ENCODE measurements around the gene SHD. TPM values are rescaled to one million over a fixed set of nuclear protein-coding genes. Genes with fewer than 3 reads are reported as not detected.
"Not testable (repeated sequence)": the region's sequence is repeated elsewhere in the genome, so short reads cannot be mapped to it uniquely, and the experiment has no call there.

The SHD gene
- total RNA-seq, 1 donor from 2014 or later = not detected

DNA sequence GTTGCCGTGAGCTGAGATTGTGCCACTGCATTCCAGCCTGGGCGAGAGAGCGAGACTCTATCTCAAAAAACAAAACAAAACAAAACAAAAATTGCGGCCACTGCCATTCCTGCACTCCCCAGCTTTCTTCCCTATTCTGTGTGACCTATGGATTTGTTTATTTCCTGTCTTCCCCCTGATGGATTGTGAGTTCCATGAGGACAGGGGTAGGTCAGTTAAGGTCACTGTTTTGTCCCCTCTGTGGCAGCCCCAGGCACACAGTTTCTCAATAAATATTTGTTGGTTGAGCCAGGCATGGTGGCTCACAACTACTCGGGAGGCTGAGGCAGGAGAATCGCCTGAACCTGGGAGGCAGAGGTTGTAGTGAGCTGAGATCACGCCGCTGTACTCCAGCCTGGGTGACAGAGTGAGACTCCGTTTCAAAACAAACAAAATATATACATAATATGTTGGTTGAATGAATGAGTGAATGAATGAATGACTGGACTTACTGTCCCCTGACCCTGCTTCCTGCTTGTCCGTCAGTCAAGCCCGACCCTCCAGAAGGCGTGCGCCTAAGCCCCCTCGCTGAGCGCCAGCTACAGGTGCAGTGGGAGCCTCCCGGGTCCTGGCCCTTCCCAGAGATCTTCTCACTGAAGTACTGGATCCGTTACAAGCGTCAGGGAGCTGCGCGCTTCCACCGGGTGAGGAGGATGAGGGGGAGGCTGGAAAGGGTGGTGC is 44.8 kb upstream of the SHD start:
- Histone ChIP-seq H3K36me3 (no peaks in the 10 kb centered on the region), H3K9me3 (no peaks in the 10 kb centered on the region), H3K27ac (no peak overlapping the region), H3K4me3 (no peak overlapping the region), H3K27me3 (peaks cover 38% of the 10 kb centered on the region), H3K4me1 (peaks cover under 1% of the 10 kb centered on the region)
- DNase-seq = no peak
- no peak for ATAC-seq
- intact Hi-C loops (cut with DNase I) = no loop called here
- TF ChIP-seq, protein P1, sequence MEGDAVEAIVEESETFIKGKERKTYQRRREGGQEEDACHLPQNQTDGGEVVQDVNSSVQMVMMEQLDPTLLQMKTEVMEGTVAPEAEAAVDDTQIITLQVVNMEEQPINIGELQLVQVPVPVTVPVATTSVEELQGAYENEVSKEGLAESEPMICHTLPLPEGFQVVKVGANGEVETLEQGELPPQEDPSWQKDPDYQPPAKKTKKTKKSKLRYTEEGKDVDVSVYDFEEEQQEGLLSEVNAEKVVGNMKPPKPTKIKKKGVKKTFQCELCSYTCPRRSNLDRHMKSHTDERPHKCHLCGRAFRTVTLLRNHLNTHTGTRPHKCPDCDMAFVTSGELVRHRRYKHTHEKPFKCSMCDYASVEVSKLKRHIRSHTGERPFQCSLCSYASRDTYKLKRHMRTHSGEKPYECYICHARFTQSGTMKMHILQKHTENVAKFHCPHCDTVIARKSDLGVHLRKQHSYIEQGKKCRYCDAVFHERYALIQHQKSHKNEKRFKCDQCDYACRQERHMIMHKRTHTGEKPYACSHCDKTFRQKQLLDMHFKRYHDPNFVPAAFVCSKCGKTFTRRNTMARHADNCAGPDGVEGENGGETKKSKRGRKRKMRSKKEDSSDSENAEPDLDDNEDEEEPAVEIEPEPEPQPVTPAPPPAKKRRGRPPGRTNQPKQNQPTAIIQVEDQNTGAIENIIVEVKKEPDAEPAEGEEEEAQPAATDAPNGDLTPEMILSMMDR (IDR thresholded peaks at IDR 0.05) = no peak

DNA sequence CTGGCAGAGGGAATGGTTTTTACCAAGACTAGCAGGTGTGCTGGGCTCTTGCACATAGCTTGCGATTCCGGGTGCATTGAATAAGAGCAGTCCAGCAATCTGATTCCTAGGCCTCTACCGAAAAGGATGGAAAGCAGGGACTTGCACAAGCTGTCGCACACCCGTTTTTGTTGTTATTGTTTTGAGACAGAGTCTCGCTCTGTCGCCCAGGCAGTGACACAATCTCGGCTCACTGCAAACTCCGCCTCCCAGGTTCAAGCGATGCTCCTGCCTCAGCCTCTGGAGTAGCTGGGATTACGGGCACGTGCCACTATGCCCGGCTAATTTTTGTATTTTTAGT is 44.2 kb upstream of the SHD start:
- intact Hi-C loops (cut with DNase I) = no loop called here

DNA sequence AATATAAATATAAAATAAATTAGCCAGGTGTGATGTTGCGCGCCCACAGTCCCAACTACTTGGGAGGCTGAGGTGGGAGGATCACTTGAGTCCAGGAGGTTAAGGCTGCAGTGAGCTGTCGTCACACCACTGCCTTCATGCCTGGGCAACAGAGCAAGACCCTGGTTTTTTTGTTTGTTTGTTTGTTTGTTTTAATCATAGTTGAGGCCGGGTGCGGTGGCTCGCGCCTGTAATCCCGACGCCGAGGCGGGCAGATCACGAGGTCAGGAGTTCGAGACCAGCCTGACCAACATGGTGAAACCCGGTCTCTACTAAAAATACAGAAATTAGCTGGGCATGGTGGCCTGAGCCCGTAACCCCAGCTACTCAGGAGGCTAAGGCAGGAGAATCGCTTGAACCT is 41.6 kb upstream of the SHD start:
- DNase-seq; intact Hi-C loops (cut with DNase I); H3K36me3 ChIP-seq: not testable (repeated sequence)

More for the DNA sequence above, 44.2 kb upstream of the SHD start:
- Histone ChIP-seq H3K4me3 (no peak overlapping the region), H3K4me1 (no peaks in the 10 kb centered on the region), H3K27ac (no peak overlapping the region), H3K36me3 (no peaks in the 10 kb centered on the region), H3K27me3 (peaks cover 33% of the 10 kb centered on the region), H3K9me3 (no peaks in the 10 kb centered on the region)
- ATAC-seq = no peak
- no peak for DNase-seq
- TF ChIP-seq, protein P1 (IDR thresholded peaks at IDR 0.05) = no peak

DNA sequence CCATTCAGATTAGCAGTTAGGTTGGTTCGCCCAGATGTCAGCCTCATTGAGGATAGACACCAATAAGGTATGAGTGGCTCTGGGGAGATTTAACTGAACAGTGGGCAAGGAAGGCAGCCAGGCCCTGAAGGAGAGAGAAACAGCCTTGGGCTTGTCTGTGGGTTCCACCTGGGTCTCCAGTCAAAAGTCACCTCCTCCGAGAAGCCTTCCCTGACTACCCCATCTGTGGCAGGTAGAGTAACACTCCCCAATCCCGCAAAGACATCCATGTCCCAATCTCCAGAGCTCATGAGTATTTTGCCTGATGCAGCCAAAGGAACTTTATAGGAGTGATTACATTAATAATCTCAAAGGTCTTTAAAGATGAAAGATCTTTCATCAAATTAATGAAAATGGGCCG is 40.2 kb upstream of the SHD start:
- DNase-seq (no peak), ATAC-seq (no peak)
- no peaks in the 10 kb centered on the region for H3K4me1 ChIP-seq
- H3K27ac ChIP-seq = no peak overlapping the region
- H3K27me3 ChIP-seq = peaks cover 7% of the 10 kb centered on the region
- H3K9me3 ChIP-seq = peaks cover 7% of the 10 kb centered on the region
- intact Hi-C loops (cut with DNase I) = no loop called here
- H3K4me3 ChIP-seq = no peak overlapping the region
- TF ChIP-seq, protein P1 (IDR thresholded peaks at IDR 0.05) = no peak
- no peaks in the 10 kb centered on the region for H3K36me3 ChIP-seq

More for the DNA sequence above, 41.6 kb upstream of the SHD start:
- peaks cover 18% of the 10 kb centered on the region for H3K27me3 ChIP-seq
- not testable (repeated sequence) for H3K9me3 ChIP-seq, H3K4me3 ChIP-seq, H3K27ac ChIP-seq, H3K4me1 ChIP-seq, ATAC-seq

DNA sequence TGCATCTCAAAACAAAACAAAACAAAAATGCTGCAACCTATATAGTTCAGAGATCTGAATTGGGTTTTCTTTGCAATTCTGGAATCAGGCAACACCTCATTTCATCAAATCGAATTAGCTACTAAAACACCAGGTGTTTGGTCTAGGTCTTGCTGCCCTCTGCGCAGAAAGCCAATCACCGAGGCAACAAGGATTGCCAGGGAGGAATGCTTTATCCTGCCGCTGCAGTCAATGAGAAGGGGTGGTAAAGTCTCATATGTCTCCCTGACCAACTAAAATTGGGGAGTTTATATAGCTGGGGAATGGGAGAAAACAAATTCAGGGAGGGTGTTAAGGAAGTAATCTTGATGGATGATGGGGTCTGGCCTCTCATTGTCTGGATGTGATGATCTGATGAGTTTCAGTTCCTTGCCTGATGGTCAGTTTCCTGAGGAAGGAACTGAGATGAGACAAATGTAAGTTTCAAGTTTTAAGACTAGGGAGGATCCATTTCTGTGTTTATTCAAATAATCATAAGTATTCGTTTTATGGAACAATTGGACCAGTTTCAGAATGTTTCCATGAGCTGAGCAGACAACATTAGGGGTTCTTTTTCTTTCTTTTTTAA is 37.1 kb upstream of the SHD start:
- peaks cover 6% of the 10 kb centered on the region for H3K27me3 ChIP-seq
- H3K4me3 ChIP-seq = no peak overlapping the region
- ATAC-seq (no peak), DNase-seq (no peak)
- peaks cover 6% of the 10 kb centered on the region for H3K4me1 ChIP-seq
- intact Hi-C loops (cut with DNase I) = no loop called here
- no peak overlapping the region for H3K27ac ChIP-seq
- peaks cover 7% of the 10 kb centered on the region for H3K9me3 ChIP-seq
- no peaks in the 10 kb centered on the region for H3K36me3 ChIP-seq
- TF ChIP-seq, protein P1 (IDR thresholded peaks at IDR 0.05) = no peak

DNA sequence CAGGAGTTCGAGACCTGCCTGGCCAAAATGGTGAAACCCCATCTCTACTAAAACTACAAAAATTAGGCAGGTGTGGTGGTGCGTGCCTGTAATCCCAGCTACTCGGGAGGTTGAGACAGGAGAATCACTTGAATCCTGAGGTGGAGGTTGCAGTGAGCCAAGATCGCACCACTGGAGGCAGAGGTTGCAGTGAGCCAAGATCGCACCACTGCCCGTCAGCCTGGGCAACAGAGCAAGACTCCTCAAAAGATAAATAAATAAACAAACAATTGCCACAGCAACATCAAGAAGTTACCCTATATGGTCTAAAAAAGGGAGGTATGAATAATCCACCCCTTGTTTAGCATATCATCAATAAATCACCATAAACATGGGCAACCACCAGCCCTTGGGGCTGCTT is 33.1 kb upstream of the SHD start:
- H3K9me3 ChIP-seq; intact Hi-C loops (cut with DNase I); H3K4me3 ChIP-seq; ATAC-seq; DNase-seq; H3K27ac ChIP-seq; H3K27me3 ChIP-seq: not testable (repeated sequence)
- Histone ChIP-seq H3K36me3 (peaks cover 24% of the 10 kb centered on the region), H3K4me1 (peaks cover 11% of the 10 kb centered on the region)

All from upper lobe of right lung (tissue), 1 donor.